GM12891 (cell line): ENCODE measurements around the gene TTC32.
A peak's percentile ranks its signal among the peaks of the same experiment; 100 is the strongest.

Experiments
- PAX5 ChIP-seq: IDR thresholded peaks from 2 replicates; pipeline ENCODE4 v1.6.1; 2011; ENCODE audit warnings: low read length, moderate library complexity, mild to moderate bottlenecking; ENCODE audit not compliant: insufficient read depth, severe bottlenecking
- POLR2A ChIP-seq: IDR thresholded peaks from 2 replicates; pipeline ENCODE4 v1.6.1; 2011; ENCODE audit warnings: low read depth, low read length, control low read depth
- POLR2AphosphoS5 ChIP-seq: IDR thresholded peaks from 2 replicates; pipeline ENCODE4 v1.6.1; 2011; ENCODE audit warnings: low read depth, low read length, control low read depth
- POU2F2 ChIP-seq: IDR thresholded peaks from 2 replicates; pipeline ENCODE4 v1.6.1; 2011; ENCODE audit warnings: low read depth, mild to moderate bottlenecking, control low read depth, low read length, moderate library complexity
- SPI1 ChIP-seq: IDR thresholded peaks from 2 replicates; pipeline ENCODE4 v1.6.1; 2011; ENCODE audit warnings: low read depth, low read length, control low read depth
- TAF1 ChIP-seq: IDR thresholded peaks from 2 replicates; pipeline ENCODE4 v1.6.1; 2011; ENCODE audit warnings: low read depth, low read length, control low read depth

- TF ChIP-seq POLR2A, result no peak
- TF ChIP-seq POLR2AphosphoS5, result no peak
- no peak for TF ChIP-seq TAF1
- TF ChIP-seq SPI1, result no peak
- TF ChIP-seq POU2F2, result peak; percentile 85
- no peak for TF ChIP-seq PAX5
Measured at GRCh38 chr2:19893520-19894133, 8.2 kb downstream of the TTC32 start.
